Measurements from ENCODE around the gene PKNOX2.

PKNOX2 gene

GRCh38 chr11:125201525-125202141 lies 37.1 kb downstream of the PKNOX2 start:
- no peak overlapping the region for H3K4me3 ChIP-seq (replicated peaks; ENCODE audit: low read depth, low read length)
- peak; percentile 27 for DNase-seq (ENCODE audit: low read depth)
- TF ChIP-seq, protein P1, sequence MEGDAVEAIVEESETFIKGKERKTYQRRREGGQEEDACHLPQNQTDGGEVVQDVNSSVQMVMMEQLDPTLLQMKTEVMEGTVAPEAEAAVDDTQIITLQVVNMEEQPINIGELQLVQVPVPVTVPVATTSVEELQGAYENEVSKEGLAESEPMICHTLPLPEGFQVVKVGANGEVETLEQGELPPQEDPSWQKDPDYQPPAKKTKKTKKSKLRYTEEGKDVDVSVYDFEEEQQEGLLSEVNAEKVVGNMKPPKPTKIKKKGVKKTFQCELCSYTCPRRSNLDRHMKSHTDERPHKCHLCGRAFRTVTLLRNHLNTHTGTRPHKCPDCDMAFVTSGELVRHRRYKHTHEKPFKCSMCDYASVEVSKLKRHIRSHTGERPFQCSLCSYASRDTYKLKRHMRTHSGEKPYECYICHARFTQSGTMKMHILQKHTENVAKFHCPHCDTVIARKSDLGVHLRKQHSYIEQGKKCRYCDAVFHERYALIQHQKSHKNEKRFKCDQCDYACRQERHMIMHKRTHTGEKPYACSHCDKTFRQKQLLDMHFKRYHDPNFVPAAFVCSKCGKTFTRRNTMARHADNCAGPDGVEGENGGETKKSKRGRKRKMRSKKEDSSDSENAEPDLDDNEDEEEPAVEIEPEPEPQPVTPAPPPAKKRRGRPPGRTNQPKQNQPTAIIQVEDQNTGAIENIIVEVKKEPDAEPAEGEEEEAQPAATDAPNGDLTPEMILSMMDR (IDR thresholded peaks at IDR 0.05; ENCODE audit: low read length, missing control alignments): no peak

- TF ChIP-seq, protein P1 (IDR thresholded peaks at IDR 0.05; ENCODE audit: low read length, missing control alignments): no peak
- DNase-seq (ENCODE audit: low read depth): no peak
- H3K4me3 ChIP-seq (replicated peaks; ENCODE audit: low read depth, low read length): no peak overlapping the region
Observed at GRCh38 chr11:125202362-125202880, 37.9 kb downstream of the PKNOX2 start.

DNA sequence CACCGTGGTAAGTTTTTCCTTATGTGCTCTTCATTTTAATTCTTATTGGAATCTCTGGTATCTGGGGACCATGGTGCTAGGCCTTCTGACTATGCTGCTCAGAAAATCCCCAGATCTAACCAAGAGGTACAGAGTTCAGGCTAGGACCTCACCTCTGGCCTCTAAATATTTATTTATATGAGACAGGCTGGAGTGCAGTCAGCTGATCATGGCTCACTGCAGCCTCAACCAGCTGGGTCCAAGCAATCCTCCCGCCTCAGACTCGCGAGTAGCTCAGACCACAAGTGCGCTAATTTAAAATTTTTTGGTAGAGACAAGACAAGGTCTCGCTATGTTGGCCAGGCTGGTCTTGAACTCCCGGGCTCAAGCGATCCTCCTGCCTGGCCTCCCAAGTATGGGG lies 38.4 kb downstream of the PKNOX2 start:
- TF ChIP-seq, protein P1 (IDR thresholded peaks at IDR 0.05; ENCODE audit: low read length, missing control alignments): no peak
- H3K4me3 ChIP-seq (replicated peaks; ENCODE audit: low read depth, low read length): no peak overlapping the region
- no peak for DNase-seq (ENCODE audit: low read depth)

DNA sequence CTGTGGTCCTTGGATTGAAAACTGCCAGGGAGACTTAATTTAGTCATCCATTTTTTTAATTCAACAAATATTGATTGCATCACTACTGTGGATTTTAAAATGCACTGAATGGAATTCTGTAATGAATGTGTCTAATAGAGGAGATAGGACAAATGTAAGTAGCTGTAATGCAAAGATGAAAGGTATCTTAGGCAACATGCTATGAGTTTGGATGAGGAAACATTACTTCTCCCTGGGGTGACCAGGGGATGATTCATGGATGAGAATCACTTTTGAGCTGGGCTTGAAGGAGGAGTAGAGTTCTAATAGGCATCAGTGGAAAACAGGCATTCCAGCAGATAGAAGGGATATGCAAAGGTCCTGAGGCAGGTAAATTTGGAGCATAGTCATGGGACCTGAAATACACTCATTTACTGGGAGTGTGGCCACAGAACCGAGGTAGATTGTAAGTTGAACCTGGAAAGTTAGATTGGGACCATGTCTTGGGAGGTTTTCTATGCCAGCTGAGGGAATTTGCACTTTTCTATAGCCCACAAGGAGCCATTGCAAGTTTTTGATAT lies 43.4 kb downstream of the PKNOX2 start:
- peak; percentile 40 for DNase-seq (ENCODE audit: low read depth)
- TF ChIP-seq, protein P1 (IDR thresholded peaks at IDR 0.05; ENCODE audit: low read length, missing control alignments): no peak

GRCh38 chr11:125210066-125210465 lies 45.5 kb downstream of the PKNOX2 start:
- TF ChIP-seq, protein P1 (IDR thresholded peaks at IDR 0.05; ENCODE audit: low read length, missing control alignments): no peak
- no peak overlapping the region for H3K4me3 ChIP-seq (replicated peaks; ENCODE audit: low read depth, low read length)
- DNase-seq (ENCODE audit: low read depth): no peak

More for the DNA sequence above, 43.4 kb downstream of the PKNOX2 start:
- no peak overlapping the region for H3K4me3 ChIP-seq (replicated peaks; ENCODE audit: low read depth, low read length)

DNA sequence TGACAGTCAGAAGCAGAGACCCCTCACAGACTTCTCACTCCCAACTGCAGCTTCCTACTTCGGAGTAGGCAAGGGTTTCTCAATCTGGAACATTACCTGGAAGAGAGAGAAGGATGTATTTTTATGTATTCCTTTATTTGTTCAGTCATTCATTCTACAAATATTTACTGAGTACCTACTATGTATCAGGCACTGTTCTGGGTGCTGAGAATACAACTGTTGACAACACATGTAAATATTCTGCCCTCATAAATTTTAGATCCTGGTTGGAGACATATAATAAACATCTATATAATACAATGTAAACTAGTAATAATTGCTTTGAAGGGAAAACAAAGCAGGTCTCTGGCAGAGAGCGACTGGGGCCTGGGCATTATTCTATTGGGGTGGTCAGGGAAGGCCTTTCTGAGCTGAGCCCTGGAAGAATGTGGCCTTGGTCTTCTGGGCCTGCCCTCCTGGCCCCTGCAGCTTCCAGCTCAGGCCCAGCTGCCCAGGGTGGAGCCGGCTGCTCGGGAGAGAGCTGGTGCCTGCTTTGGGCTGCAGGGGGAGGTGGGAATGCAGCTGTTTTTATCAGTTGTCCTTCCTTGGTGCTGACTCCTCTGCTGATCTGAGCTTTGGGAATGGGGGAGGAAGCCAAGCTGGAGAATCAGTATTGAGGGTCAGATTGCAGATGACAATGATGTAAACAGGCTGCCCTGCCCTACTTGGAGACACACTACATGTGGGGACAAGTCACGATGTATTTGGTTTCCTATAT lies 46.8 kb downstream of the PKNOX2 start:
- TF ChIP-seq, protein P1 (IDR thresholded peaks at IDR 0.05; ENCODE audit: low read length, missing control alignments): no peak
- peak; percentile 15 for DNase-seq (ENCODE audit: low read depth)

More for the DNA sequence above, 46.8 kb downstream of the PKNOX2 start:
- no peak overlapping the region for H3K4me3 ChIP-seq (replicated peaks; ENCODE audit: low read depth, low read length)

Measured in fibroblast of pulmonary artery (primary cell).